Measurements from ENCODE around the gene CD2BP2. TPM values are rescaled to one million over a fixed set of nuclear protein-coding genes. Genes with fewer than 3 reads are reported as not detected.

Gene CD2BP2
- total RNA-seq, 2 experiments from 2014 or later = 75.6 to 75.9 TPM

DNA sequence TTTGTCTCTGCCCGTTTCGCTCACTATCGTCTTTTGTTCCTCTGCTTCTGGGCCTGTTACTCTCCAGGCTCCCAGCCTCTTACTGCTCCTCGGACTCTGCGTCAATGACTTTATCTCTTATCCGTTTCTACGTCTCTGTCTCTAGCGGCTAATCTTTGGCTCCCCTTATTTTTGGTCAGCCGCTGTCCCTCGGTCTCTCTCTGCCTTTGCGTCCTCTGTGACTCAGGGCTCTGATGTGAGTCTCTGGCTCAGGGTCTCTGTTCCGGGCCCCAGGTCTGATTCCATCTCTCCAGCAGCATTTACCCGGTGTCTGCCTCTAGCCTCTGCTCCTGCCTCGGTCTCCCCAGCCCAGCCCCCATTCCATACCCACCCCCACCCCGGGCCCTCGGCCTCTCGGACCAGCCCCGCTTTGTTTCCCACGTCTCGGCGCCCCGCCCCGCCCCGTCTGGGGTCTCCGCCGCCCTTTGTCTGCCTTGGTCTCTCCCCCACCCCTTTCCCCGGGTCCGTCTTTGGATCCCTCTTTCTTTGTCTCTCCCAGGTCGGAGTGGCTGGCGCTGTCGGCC, 39.6 kb upstream of the CD2BP2 start:
- H3K27me3 Mint-ChIP-seq = no peaks in the 10 kb centered on the region
- DNase-seq = no peak
- H3K4me3 Mint-ChIP-seq = peak overlapping the region; percentile 84
- POLR2A ChIA-PET = interaction anchor here (1.0 to 5.6 kb wide), 11 partner anchors 10 to 139 kb away, joined by 3 to 64 read pairs (median 5); partner anchors contain the start of genes SEPTIN1 and ZNF771
- CTCF ChIA-PET = interaction anchor here (1.0 to 2.6 kb wide), 8 partner anchors 12 to 35 kb away, joined by 3 to 17 read pairs (median 6); partner anchors contain the start of genes DCTPP1, SEPTIN1 and ZNF771
- peaks cover 32% of the 10 kb centered on the region for H3K4me1 Mint-ChIP-seq
- peak overlapping the region; percentile 63 for H3K27ac Mint-ChIP-seq
- H3K36me3 Mint-ChIP-seq (ENCODE audit: low read depth) = peaks cover 20% of the 10 kb centered on the region
- H3K9me3 Mint-ChIP-seq = no peaks in the 10 kb centered on the region

DNA sequence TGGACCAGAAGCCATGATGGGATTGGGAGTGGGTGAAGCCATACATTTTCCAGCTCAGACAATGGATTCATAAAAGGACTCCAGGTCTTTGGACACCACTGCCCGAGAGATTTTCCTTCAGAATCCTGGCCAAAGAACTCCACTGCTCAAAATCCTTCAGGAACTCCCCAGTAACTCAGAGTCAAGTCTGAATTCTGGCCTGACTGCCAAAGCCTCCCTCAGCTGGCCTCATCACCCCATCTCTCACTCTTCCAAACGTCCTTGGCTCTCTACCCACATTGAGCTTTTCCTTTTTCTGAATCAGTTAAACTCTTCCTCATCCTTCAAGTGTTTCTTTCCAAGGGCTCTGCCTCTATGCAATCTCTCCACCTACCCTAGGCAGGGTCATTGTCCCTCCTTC, 28.4 kb upstream of the CD2BP2 start:
- POLR2A ChIA-PET = interaction anchor here (0.8 to 5.5 kb wide), 23 partner anchors 9 to 318 kb away, joined by 3 to 64 read pairs (median 8); partner anchors contain the start of genes ALDOA, CD2BP2, CORO1A and ITGAL
- Mint-ChIP-seq H3K4me1 (peaks cover 46% of the 10 kb centered on the region), H3K36me3 (ENCODE audit: low read depth) (peaks cover 34% of the 10 kb centered on the region), H3K9me3 (no peaks in the 10 kb centered on the region), H3K4me3 (peak overlapping the region; percentile 82), H3K27me3 (no peaks in the 10 kb centered on the region), H3K27ac (peak overlapping the region; percentile 99)
- CTCF ChIA-PET = interaction anchor here (1.0 to 4.3 kb wide), 9 partner anchors 12 to 291 kb away, joined by 3 to 50 read pairs (median 5); partner anchors contain the start of genes DCTPP1, ITGAL, TBC1D10B and TBX6
- DNase-seq = no peak

- H3K27ac Mint-ChIP-seq = peak within 1 kb of the TSS; percentile 99
- H3K27me3 Mint-ChIP-seq = no peaks in the 10 kb centered on the region
- H3K9me3 Mint-ChIP-seq = no peaks in the 10 kb centered on the region
- POLR2A ChIA-PET = interaction anchor here (0.9 to 5.5 kb wide), 31 partner anchors 10 to 316 kb away, joined by 3 to 64 read pairs (median 6); partner anchors contain the start of genes ALDOA, CD2BP2, CORO1A and DCTPP1
- peak within 1 kb of the TSS; percentile 82 for H3K4me3 Mint-ChIP-seq
- CTCF ChIA-PET = interaction anchor here (0.8 to 4.3 kb wide), 11 partner anchors 11 to 290 kb away, joined by 3 to 50 read pairs (median 4); partner anchors contain the start of genes DCTPP1, ITGAL, TBC1D10B and TBX6
- peaks cover 38% of the 10 kb centered on the region for H3K36me3 Mint-ChIP-seq (ENCODE audit: low read depth)
- DNase-seq = peak; percentile 89
- H3K4me1 Mint-ChIP-seq = peaks cover 54% of the 10 kb centered on the region
These were observed 27.2 kb upstream of the CD2BP2 start, which contains the start of gene SEPTIN1 for GRCh38 chr16:30382111-30382881. TSS of gene SEPTIN1 (minus strand) at chr16:30382561. CDS start at chr16:30382542, 19 bp downstream.

DNA sequence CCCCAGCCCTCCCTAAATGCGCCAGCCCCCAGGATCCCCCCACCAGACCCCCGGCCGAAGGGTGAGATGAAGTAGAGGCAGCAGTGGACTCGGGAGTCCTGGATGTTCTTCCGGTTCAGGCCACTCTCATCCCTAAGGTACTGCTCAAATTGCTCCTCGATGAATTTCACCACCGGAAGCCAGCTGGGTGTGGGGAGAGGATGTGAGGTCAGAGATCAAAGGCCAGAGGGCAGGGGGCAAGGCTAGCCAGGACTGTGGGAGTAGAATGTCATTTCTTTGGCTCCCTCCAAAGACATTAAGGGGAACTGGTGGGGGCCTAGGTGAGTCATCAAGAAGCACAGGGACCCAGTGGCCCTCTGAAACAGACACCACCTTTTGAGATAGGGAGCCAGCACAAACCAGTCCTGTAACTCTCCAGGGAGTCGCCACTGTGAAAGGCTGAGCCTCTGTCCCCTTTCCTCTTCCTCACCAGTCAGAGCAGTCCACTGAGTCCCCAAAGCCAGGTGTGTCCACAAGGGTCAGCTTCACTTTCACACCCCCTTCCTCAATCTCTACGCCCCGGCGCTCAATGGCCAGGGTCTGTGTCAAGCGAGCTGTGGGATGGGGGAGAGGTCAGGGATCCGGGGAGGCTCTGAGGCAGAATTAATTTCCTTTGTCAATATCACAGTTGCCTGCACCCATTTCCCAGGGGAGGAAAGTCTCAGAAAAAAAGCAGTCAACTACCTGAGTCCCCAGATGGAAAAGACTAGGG, 26.4 kb upstream of the CD2BP2 start:
- H3K27me3 Mint-ChIP-seq = no peaks in the 10 kb centered on the region
- peak; percentile 76 for DNase-seq
- H3K4me3 Mint-ChIP-seq = peak overlapping the region; percentile 82
- H3K36me3 Mint-ChIP-seq (ENCODE audit: low read depth) = peaks cover 38% of the 10 kb centered on the region
- H3K9me3 Mint-ChIP-seq = no peaks in the 10 kb centered on the region
- ChIA-PET CTCF (interaction anchor here (1.3 to 4.3 kb wide), 3 partner anchors 10 to 27 kb away, joined by 6 to 50 read pairs (median 24); partner anchors contain the start of genes TBC1D10B, ZNF48 and ZNF771), POLR2A (interaction anchor here (1.1 to 5.5 kb wide), 16 partner anchors 10 to 316 kb away, joined by 3 to 64 read pairs (median 16); partner anchors contain the start of genes ALDOA, CD2BP2, CORO1A and ITGAL)
- peak overlapping the region; percentile 99 for H3K27ac Mint-ChIP-seq
- peaks cover 57% of the 10 kb centered on the region for H3K4me1 Mint-ChIP-seq

DNA sequence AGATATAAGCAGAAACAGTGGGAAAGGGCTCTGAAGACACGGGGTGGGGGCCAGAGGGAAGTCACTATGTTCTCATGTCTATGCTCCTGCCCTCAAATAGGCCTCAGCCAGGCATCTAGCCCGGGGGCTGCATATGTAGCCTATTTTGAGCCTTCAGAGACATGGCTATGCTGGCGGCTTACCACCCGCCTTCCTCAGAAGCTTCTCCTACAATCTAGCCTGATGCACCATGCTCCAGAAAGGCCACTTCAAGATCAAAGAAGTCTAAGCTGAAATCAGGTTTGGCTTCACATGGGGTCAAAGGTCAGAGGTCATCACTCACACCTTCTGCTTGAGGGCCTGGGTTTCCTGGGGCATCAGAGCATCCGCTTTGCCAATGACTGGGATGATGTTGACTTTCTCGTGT, 25.7 kb upstream of the CD2BP2 start:
- ChIA-PET CTCF (interaction anchor here (1.3 kb wide), 1 partner anchor 15 kb away, joined by 6 read pairs; the partner anchor contains the start of gene ZNF48), POLR2A (interaction anchor here (2.9 to 5.5 kb wide), 7 partner anchors 10 to 38 kb away, joined by 17 to 64 read pairs (median 25); partner anchors contain the start of genes CD2BP2, TBC1D10B and ZNF48)
- H3K4me3 Mint-ChIP-seq = peak overlapping the region; percentile 82
- H3K36me3 Mint-ChIP-seq (ENCODE audit: low read depth) = peaks cover 38% of the 10 kb centered on the region
- no peaks in the 10 kb centered on the region for H3K27me3 Mint-ChIP-seq
- DNase-seq = no peak
- H3K4me1 Mint-ChIP-seq = peaks cover 57% of the 10 kb centered on the region
- H3K27ac Mint-ChIP-seq = peak overlapping the region; percentile 99
- no peaks in the 10 kb centered on the region for H3K9me3 Mint-ChIP-seq

DNA sequence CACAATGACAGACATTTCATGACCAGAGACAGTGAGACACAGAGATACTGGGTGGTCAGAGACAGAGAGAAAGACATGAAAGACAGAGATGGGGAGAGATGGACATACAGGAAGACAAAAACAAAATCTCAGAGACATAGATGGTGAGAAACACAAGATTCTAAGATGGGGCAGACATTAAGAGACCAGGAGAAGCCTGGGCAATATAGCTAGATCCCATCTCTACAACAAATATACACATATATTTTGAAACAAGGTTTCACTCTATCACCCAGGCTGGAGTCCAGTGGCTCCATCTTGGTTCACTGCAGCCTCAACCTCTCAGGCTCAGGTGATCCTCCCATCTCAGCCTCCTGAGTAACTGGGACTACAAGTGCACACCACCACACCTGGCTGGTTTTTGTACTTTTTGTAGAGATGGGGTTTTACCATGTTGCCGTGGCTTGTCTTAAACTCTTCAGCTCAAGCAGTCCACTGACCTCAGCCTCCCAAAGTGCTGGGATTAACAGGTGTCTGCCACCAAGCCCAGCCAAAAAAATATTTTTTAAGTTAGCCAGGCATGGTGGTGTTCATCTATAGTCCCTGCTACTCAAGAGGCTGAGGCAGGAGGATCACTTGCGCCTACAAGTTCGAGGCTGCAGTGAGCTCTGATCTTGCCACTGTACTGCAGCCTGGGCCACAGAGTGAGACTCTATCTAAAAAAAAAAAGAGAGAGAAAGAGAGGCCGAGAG, 25.1 kb upstream of the CD2BP2 start:
- no peak for DNase-seq
- ChIA-PET CTCF (interaction anchor here (0.6 to 1.3 kb wide), 3 partner anchors 9 to 57 kb away, joined by 3 to 6 read pairs (median 4); partner anchors contain the start of gene ZNF48), POLR2A (interaction anchor here (2.9 to 5.5 kb wide), 5 partner anchors 9 to 38 kb away, joined by 17 to 64 read pairs (median 20); partner anchors contain the start of genes TBC1D10B and ZNF48)
- Mint-ChIP-seq H3K36me3 (ENCODE audit: low read depth) (peaks cover 38% of the 10 kb centered on the region), H3K4me1 (peaks cover 57% of the 10 kb centered on the region), H3K27ac (peak overlapping the region; percentile 99), H3K4me3 (peak overlapping the region; percentile 93), H3K9me3 (no peaks in the 10 kb centered on the region), H3K27me3 (no peaks in the 10 kb centered on the region)

DNA sequence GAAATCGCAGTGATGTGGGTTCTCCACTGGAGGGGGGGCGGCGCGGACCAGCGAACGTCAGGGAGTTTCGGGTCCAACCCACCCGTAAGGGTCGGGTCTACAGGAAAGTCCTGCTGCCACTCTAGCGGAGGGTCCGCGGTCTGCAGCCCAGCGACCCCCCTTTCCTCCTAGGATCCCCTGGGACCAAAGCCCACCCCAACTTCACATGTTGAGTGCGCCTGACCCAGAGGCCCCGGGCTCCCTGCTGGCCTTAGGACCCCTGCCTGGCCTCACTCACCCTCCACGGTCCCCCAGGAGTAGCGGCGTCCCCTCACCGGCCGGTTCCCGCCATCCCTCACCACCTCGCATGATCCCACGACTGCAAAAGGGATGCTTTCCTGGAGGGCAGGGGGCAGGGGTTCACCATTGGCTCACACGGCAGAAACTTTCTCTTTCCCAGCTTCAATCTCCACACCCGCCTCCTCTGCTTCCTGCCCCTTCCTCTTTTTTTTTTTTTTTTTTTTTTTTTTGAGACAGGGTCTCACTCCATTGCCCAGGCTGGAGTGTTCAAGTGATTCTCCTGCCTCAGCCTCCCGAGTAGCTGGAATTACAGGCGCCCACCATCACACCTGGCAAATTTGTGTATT, 24.2 kb upstream of the CD2BP2 start:
- Mint-ChIP-seq H3K4me3 (peak overlapping the region; percentile 93), H3K4me1 (peaks cover 56% of the 10 kb centered on the region), H3K9me3 (no peaks in the 10 kb centered on the region), H3K36me3 (ENCODE audit: low read depth) (peaks cover 38% of the 10 kb centered on the region), H3K27ac (peak overlapping the region; percentile 99), H3K27me3 (no peaks in the 10 kb centered on the region)
- DNase-seq = no peak
- CTCF ChIA-PET = interaction anchor here (0.6 to 1.7 kb wide), 3 partner anchors 8 to 56 kb away, joined by 3 to 5 read pairs (median 4); no protein-coding TSS in a partner anchor
- POLR2A ChIA-PET = interaction anchor here (1.5 to 5.5 kb wide), 6 partner anchors 8 to 195 kb away, joined by 3 to 64 read pairs (median 18); partner anchors contain the start of genes CORO1A, TBC1D10B, ZNF48 and ZNF771

- Mint-ChIP-seq H3K9me3 (no peaks in the 10 kb centered on the region), H3K27ac (peak overlapping the region; percentile 99), H3K4me3 (peak overlapping the region; percentile 93), H3K36me3 (ENCODE audit: low read depth) (peaks cover 35% of the 10 kb centered on the region), H3K27me3 (no peaks in the 10 kb centered on the region), H3K4me1 (peaks cover 52% of the 10 kb centered on the region)
- DNase-seq = peak; percentile 100
- ChIA-PET CTCF (interaction anchor here (0.7 to 1.7 kb wide), 3 partner anchors 9 to 52 kb away, joined by 4 to 5 read pairs (median 4); partner anchors contain the start of gene DCTPP1), POLR2A (interaction anchor here (0.6 to 2.0 kb wide), 14 partner anchors 9 to 313 kb away, joined by 3 to 16 read pairs (median 4); partner anchors contain the start of genes ALDOA, CD2BP2, CORO1A and DCTPP1)
These were observed 23.4 kb upstream of the CD2BP2 start for GRCh38 chr16:30378236-30379157.

GRCh38 chr16:30377812-30378235, 22.7 kb upstream of the CD2BP2 start:
- peak overlapping the region; percentile 93 for H3K4me3 Mint-ChIP-seq
- H3K27me3 Mint-ChIP-seq = no peaks in the 10 kb centered on the region
- ChIA-PET CTCF (interaction anchor here (0.7 to 1.7 kb wide), 3 partner anchors 8 to 52 kb away, joined by 4 to 5 read pairs (median 4); partner anchors contain the start of gene DCTPP1), POLR2A (interaction anchor here (0.6 to 2.0 kb wide), 15 partner anchors 9 to 312 kb away, joined by 3 to 16 read pairs (median 3); partner anchors contain the start of genes ALDOA, CD2BP2, CORO1A and DCTPP1)
- peak; percentile 88 for DNase-seq
- peaks cover 35% of the 10 kb centered on the region for H3K36me3 Mint-ChIP-seq (ENCODE audit: low read depth)
- no peaks in the 10 kb centered on the region for H3K9me3 Mint-ChIP-seq
- peaks cover 47% of the 10 kb centered on the region for H3K4me1 Mint-ChIP-seq
- H3K27ac Mint-ChIP-seq = peak overlapping the region; percentile 99
